ENCODE measurements around the gene MYO3B. TPM values are rescaled to one million over a fixed set of nuclear protein-coding genes. Genes with fewer than 3 reads are reported as not detected.

Gene MYO3B
- polyA plus RNA-seq, 1 donor (not counting 4 experiments of a cell fraction or from before 2014, with no cell fraction given) = 4.4 TPM

DNA sequence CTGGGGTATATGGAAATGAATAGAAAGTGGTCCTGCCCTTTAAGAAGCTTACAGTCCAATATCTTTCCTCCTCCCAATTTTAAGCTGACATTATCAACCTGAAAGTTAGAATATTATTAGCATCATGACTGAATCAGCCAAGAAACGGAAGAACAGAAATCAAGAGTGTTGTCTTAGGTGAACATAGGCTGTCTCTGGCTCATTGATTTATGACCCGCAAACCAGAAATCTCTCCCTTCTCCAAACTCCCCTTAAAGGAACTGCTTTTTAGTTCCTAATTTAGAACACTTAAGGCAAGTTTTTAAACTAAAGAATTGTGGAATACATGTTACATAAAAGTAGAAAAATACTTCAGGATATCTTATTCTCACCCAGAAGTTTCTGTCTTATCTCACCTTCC lies 62.7 kb downstream of the MYO3B start:
- TF ChIP-seq, protein P1, sequence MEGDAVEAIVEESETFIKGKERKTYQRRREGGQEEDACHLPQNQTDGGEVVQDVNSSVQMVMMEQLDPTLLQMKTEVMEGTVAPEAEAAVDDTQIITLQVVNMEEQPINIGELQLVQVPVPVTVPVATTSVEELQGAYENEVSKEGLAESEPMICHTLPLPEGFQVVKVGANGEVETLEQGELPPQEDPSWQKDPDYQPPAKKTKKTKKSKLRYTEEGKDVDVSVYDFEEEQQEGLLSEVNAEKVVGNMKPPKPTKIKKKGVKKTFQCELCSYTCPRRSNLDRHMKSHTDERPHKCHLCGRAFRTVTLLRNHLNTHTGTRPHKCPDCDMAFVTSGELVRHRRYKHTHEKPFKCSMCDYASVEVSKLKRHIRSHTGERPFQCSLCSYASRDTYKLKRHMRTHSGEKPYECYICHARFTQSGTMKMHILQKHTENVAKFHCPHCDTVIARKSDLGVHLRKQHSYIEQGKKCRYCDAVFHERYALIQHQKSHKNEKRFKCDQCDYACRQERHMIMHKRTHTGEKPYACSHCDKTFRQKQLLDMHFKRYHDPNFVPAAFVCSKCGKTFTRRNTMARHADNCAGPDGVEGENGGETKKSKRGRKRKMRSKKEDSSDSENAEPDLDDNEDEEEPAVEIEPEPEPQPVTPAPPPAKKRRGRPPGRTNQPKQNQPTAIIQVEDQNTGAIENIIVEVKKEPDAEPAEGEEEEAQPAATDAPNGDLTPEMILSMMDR (optimal IDR thresholded peaks at IDR 0.05 in 1 of 3, IDR thresholded peaks at IDR 0.05 in 1 of 3, conservative IDR thresholded peaks at IDR 0.05 in 1 of 3; ENCODE audit: extremely low read depth in 1 of 3, insufficient read depth in 2 of 3, low read length in 3 of 3) = no peak

DNA sequence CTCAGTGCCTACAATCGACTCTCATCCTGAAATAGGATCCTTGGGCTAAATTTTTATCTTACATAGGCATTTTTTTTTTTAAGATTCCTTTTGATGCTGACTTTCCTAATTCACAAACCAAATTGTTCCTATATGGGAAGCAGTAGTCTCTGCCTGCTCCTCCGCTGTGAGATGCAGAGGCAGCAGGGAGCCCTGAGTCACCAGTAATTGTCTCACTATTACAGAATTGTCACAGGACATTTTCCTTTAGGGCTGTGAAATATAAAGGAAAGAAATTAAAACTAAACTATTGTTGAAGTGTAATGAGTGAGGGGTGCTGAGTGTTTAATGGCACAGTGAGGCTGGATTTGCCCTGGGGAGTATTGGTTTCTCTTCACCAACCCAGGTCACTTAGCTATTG lies 63.8 kb downstream of the MYO3B start:
- TF ChIP-seq, protein P1 (optimal IDR thresholded peaks at IDR 0.05 in 1 of 3, IDR thresholded peaks at IDR 0.05 in 1 of 3, conservative IDR thresholded peaks at IDR 0.05 in 1 of 3; ENCODE audit: extremely low read depth in 1 of 3, insufficient read depth in 2 of 3, low read length in 3 of 3) = no peak
- no peak for TF ChIP-seq EZH2 (IDR thresholded peaks at IDR 0.05; ENCODE audit: low read length)
- Histone ChIP-seq H3K4me1 (ENCODE audit: control insufficient read depth, extremely low read depth, insufficient read depth, low read length) (no peaks in the 10 kb centered on the region), H3K9me3 (ENCODE audit: control insufficient read depth, low read depth, low read length) (no peaks in the 10 kb centered on the region), H3K27me3 (ENCODE audit: control insufficient read depth, extremely low read depth, insufficient read depth, low read length) (peaks cover 11% of the 10 kb centered on the region), H3K9me1 (ENCODE audit: control insufficient read depth, extremely low read depth, insufficient read depth, low read length) (no peaks in the 10 kb centered on the region), H3K79me2 (ENCODE audit: control insufficient read depth, insufficient read depth, low read length) (no peaks in the 10 kb centered on the region), H2AFZ (ENCODE audit: control insufficient read depth, low read length) (no peak overlapping the region), H3K36me3 (ENCODE audit: control insufficient read depth in 2 of 2, extremely low read depth in 1 of 2, insufficient read depth in 2 of 2, low read length in 2 of 2) (no peaks in the 10 kb centered on the region), H3K9ac (ENCODE audit: control insufficient read depth, extremely low read depth, insufficient read depth, low read length) (no peak overlapping the region), H3K27ac (ENCODE audit: control insufficient read depth, insufficient read depth, low read length) (no peak overlapping the region), H4K20me1 (ENCODE audit: control insufficient read depth, extremely low read depth, insufficient read depth, low read length) (no peaks in the 10 kb centered on the region), H3K4me3 (ENCODE audit: control insufficient read depth in 2 of 3, extremely low read depth in 1 of 3, insufficient read depth in 2 of 3, low read depth in 1 of 3, low read length in 3 of 3) (no peak overlapping the region), H3K4me2 (ENCODE audit: control insufficient read depth, extremely low read depth, insufficient read depth, low read depth, low read length) (no peak overlapping the region)
- FAIRE-seq (no peak), DNase-seq (ENCODE audit: low read depth, low spot score) (no peak)
- dilution Hi-C loops (cut with MboI; ENCODE audit: extremely low pct_ligation_motif_present, low sequenced_read_pairs) = no loop called here

More for the DNA sequence above, 62.7 kb downstream of the MYO3B start:
- Histone ChIP-seq H3K79me2 (ENCODE audit: control insufficient read depth, insufficient read depth, low read length) (no peaks in the 10 kb centered on the region), H3K4me1 (ENCODE audit: control insufficient read depth, extremely low read depth, insufficient read depth, low read length) (no peaks in the 10 kb centered on the region), H3K36me3 (ENCODE audit: control insufficient read depth in 2 of 2, extremely low read depth in 1 of 2, insufficient read depth in 2 of 2, low read length in 2 of 2) (no peaks in the 10 kb centered on the region), H3K4me2 (ENCODE audit: control insufficient read depth, extremely low read depth, insufficient read depth, low read depth, low read length) (no peak overlapping the region), H2AFZ (ENCODE audit: control insufficient read depth, low read length) (no peak overlapping the region), H3K27me3 (ENCODE audit: control insufficient read depth, extremely low read depth, insufficient read depth, low read length) (peaks cover 11% of the 10 kb centered on the region), H3K4me3 (ENCODE audit: control insufficient read depth in 2 of 3, extremely low read depth in 1 of 3, insufficient read depth in 2 of 3, low read depth in 1 of 3, low read length in 3 of 3) (no peak overlapping the region), H3K9me3 (ENCODE audit: control insufficient read depth, low read depth, low read length) (no peaks in the 10 kb centered on the region), H3K9ac (ENCODE audit: control insufficient read depth, extremely low read depth, insufficient read depth, low read length) (no peak overlapping the region), H3K27ac (ENCODE audit: control insufficient read depth, insufficient read depth, low read length) (no peak overlapping the region), H4K20me1 (ENCODE audit: control insufficient read depth, extremely low read depth, insufficient read depth, low read length) (no peaks in the 10 kb centered on the region), H3K9me1 (ENCODE audit: control insufficient read depth, extremely low read depth, insufficient read depth, low read length) (no peaks in the 10 kb centered on the region)
- FAIRE-seq (no peak), DNase-seq (ENCODE audit: low read depth, low spot score) (no peak)
- dilution Hi-C loops (cut with MboI; ENCODE audit: extremely low pct_ligation_motif_present, low sequenced_read_pairs) = no loop called here
